T-helper 1 cell treated with Interleukin-12 subunit alpha and Interleukin-12 subunit beta and Interleukin-4 antibody, amounts not matched to agents 30 μg/mL and 1 μg/mL, for 36 hours (primary cell): ENCODE results near the gene SPSB1.

Experiments
- H3K27ac Mint-ChIP-seq: one replicate; pipeline ENCODE4 v1.8.0; 2021; ENCODE audit warnings: mild to moderate bottlenecking, mixed read lengths
- H3K27me3 Mint-ChIP-seq: one replicate; pipeline ENCODE4 v1.8.0; 2021; ENCODE audit warnings: low read depth, mixed read lengths
- H3K36me3 Mint-ChIP-seq: one replicate; pipeline ENCODE4 v1.8.0; 2021; ENCODE audit warnings: low read depth, mixed read lengths
- H3K4me1 Mint-ChIP-seq: one replicate; pipeline ENCODE4 v1.8.0; 2021; ENCODE audit warnings: low read depth, mixed read lengths
- H3K4me3 Mint-ChIP-seq: one replicate; pipeline ENCODE4 v1.8.0; 2021; ENCODE audit warnings: mild to moderate bottlenecking, moderate library complexity, mixed read lengths
- H3K9me3 Mint-ChIP-seq: one replicate; pipeline ENCODE4 v1.8.0; 2021; ENCODE audit warnings: mixed read lengths

SPSB1 gene

DNA sequence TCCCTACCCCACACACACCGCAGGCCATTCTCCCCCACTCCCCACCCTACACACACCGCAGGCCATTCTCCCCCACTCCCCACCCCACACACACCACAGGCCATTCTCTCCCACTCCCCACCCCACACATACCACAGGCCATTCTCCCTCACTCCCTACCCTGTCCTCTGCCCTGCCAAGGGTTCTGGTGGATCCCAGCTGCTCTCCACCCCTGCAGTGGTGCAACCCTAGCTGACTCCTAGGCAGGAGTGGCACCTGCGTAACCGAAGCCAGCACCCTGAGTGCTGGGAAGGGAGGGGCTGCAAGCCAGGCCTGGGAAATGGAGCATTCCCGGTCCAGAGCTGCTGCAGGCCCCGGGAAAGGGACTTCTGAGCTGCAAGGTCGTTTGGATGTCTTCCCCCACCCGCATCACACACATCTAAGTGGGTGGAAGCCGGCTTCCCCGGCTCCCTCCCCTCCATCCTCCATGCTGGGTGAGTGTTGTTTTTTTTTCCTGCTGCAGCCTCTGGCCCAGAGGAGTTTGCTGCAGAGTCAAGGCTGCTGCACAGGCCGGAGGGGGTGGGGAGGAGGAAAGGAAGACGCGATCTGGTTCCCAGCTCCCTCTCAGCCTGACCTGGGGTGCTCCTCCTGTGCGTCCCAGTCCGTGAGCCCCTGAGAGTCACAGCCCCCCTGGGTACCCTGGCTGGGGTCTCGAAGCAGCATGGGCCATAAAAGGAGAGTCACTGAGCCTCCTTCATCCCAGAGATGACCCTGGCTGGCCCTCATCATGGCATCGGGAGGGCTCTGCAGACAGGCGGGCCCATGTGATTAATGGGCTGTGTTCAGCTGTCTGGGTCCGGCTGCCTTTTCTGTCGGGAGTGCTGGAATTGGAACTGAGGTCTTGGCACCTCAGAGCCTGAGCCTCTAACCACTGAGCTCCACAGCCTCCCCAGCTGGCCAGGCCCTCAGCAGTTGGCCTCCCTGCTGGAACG is 42.0 kb upstream of the SPSB1 start:
- H3K9me3 Mint-ChIP-seq, result no peaks in the 10 kb centered on the region
- peaks cover 10% of the 10 kb centered on the region for H3K36me3 Mint-ChIP-seq
- H3K4me1 Mint-ChIP-seq, result peaks cover 10% of the 10 kb centered on the region
- no peaks in the 10 kb centered on the region for H3K27me3 Mint-ChIP-seq
- H3K4me3 Mint-ChIP-seq, result no peak overlapping the region
- no peak overlapping the region for H3K27ac Mint-ChIP-seq

- Mint-ChIP-seq H3K27me3 (no peaks in the 10 kb centered on the region), H3K36me3 (peaks cover 9% of the 10 kb centered on the region), H3K9me3 (no peaks in the 10 kb centered on the region), H3K4me1 (peaks cover 3% of the 10 kb centered on the region), H3K27ac (no peak overlapping the region), H3K4me3 (no peak overlapping the region)
Measured at GRCh38 chr1:9251501-9251900, 41.2 kb upstream of the SPSB1 start.

DNA sequence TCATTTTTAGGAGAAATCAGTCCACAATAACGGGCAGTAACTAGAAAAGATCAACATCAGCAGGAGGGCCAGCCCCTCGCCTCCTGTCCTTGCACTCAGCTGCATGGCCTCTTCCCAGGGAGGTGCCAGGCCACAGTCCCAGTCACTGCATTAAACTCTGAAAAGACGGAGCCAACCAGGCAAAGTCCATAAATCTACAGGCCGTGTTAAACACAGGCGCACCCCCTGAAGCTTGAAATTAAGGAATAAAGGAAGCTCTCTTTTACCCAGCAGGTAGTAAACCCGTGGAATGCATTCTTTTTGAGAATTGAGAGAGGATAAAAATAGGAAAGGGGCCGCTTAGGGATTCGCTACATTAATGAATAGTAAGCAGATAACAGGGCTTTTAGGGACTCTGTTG is 39.7 kb upstream of the SPSB1 start:
- no peak overlapping the region for H3K4me3 Mint-ChIP-seq
- H3K27me3 Mint-ChIP-seq, result no peaks in the 10 kb centered on the region
- H3K9me3 Mint-ChIP-seq, result peaks cover 4% of the 10 kb centered on the region
- H3K36me3 Mint-ChIP-seq, result peaks cover 16% of the 10 kb centered on the region
- no peak overlapping the region for H3K27ac Mint-ChIP-seq
- peaks cover 3% of the 10 kb centered on the region for H3K4me1 Mint-ChIP-seq

GRCh38 chr1:9253453-9254105 is 39.1 kb upstream of the SPSB1 start:
- Mint-ChIP-seq H3K27me3 (no peaks in the 10 kb centered on the region), H3K4me3 (no peak overlapping the region), H3K36me3 (peaks cover 19% of the 10 kb centered on the region), H3K9me3 (peaks cover 10% of the 10 kb centered on the region), H3K27ac (no peak overlapping the region), H3K4me1 (peaks cover 4% of the 10 kb centered on the region)

DNA sequence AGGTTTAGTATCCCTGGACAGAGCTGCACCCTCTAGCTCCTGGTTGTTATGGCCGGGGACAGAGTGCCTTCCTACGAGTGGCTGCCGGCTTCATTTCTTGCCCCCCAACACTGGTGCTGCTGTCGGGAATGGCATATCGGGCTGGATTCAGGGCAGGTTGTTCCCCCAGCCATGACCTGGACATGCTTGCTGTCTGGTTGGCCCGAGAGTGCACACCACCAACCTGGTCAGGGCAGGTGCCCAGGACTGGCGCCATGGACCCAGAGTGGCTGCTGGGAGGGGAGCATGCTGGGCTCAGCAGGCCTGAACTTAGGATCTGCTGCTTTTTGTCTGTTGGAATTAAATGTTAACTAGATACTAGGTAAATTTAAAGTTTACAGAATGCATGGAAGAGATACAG is 36.4 kb upstream of the SPSB1 start:
- Mint-ChIP-seq H3K9me3 (peaks cover 34% of the 10 kb centered on the region), H3K27ac (no peak overlapping the region), H3K36me3 (peaks cover 36% of the 10 kb centered on the region), H3K4me3 (no peak overlapping the region), H3K27me3 (no peaks in the 10 kb centered on the region), H3K4me1 (peaks cover 10% of the 10 kb centered on the region)

DNA sequence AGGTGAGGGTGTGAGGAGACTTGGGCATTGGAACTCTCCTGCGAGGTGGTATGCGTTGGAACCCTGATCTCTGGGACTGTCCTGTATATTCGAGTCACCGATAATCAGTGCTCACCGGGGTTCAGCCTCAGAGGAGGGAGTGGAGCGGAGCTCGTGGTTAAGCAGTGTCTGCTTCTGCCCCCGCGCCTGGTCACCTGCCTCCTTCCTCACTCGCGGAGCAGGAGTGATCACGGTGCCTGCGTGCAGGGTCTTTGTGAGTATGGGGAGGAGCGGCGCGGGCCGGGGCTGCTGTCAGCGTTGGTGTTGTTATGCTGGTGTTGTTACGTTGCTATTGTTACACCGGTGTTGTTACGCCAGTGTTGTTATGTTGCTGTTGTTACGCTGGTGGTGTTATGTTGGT is 34.8 kb upstream of the SPSB1 start:
- peaks cover 34% of the 10 kb centered on the region for H3K9me3 Mint-ChIP-seq
- no peaks in the 10 kb centered on the region for H3K27me3 Mint-ChIP-seq
- H3K4me1 Mint-ChIP-seq, result peaks cover 14% of the 10 kb centered on the region
- H3K36me3 Mint-ChIP-seq, result peaks cover 36% of the 10 kb centered on the region
- no peak overlapping the region for H3K27ac Mint-ChIP-seq
- H3K4me3 Mint-ChIP-seq, result no peak overlapping the region

GRCh38 chr1:9258629-9259028 is 34.1 kb upstream of the SPSB1 start:
- Mint-ChIP-seq H3K27me3 (no peaks in the 10 kb centered on the region), H3K4me3 (no peak overlapping the region), H3K4me1 (peaks cover 14% of the 10 kb centered on the region), H3K36me3 (peaks cover 36% of the 10 kb centered on the region), H3K9me3 (peaks cover 34% of the 10 kb centered on the region), H3K27ac (no peak overlapping the region)

- H3K27me3 Mint-ChIP-seq, result no peaks in the 10 kb centered on the region
- H3K4me3 Mint-ChIP-seq, result no peak overlapping the region
- peak overlapping the region; percentile 62 for H3K27ac Mint-ChIP-seq
- peaks cover 34% of the 10 kb centered on the region for H3K9me3 Mint-ChIP-seq
- peaks cover 14% of the 10 kb centered on the region for H3K4me1 Mint-ChIP-seq
- peaks cover 38% of the 10 kb centered on the region for H3K36me3 Mint-ChIP-seq
Measured at GRCh38 chr1:9260059-9260766, 32.5 kb upstream of the SPSB1 start.

- peaks cover 14% of the 10 kb centered on the region for H3K4me1 Mint-ChIP-seq
- H3K27me3 Mint-ChIP-seq, result no peaks in the 10 kb centered on the region
- H3K4me3 Mint-ChIP-seq, result no peak overlapping the region
- H3K27ac Mint-ChIP-seq, result no peak overlapping the region
- peaks cover 34% of the 10 kb centered on the region for H3K9me3 Mint-ChIP-seq
- peaks cover 39% of the 10 kb centered on the region for H3K36me3 Mint-ChIP-seq
Measured at GRCh38 chr1:9261496-9261895, 31.2 kb upstream of the SPSB1 start.

- Mint-ChIP-seq H3K27ac (no peak overlapping the region), H3K27me3 (no peaks in the 10 kb centered on the region), H3K36me3 (peaks cover 41% of the 10 kb centered on the region), H3K9me3 (peaks cover 34% of the 10 kb centered on the region), H3K4me3 (no peak overlapping the region), H3K4me1 (peaks cover 18% of the 10 kb centered on the region)
Measured at GRCh38 chr1:9262096-9262986, 30.4 kb upstream of the SPSB1 start.

DNA sequence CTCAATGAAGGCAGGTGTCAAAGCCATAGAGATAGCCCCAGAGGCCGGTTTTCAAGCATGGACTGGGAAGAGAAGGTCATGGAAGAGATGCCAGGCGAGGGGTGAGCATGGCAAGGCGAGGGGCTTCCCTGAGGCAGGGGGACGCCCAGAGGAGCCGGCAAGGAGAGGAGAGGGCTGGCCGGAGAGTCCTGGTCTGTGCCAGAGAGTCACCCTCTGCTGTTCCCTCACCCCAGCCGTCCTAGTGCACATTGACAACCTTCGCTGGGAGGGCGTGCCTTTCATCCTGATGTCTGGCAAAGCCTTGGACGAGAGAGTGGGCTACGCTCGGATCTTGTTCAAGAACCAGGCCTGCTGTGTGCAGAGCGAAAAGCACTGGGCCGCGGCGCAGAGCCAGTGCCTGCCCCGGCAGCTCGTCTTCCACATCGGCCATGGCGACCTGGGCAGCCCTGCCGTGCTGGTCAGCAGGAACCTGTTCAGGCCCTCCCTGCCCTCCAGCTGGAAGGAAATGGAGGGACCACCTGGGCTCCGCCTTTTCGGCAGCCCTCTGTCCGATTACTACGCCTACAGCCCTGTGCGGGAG is 29.3 kb upstream of the SPSB1 start:
- H3K27ac Mint-ChIP-seq, result no peak overlapping the region

GRCh38 chr1:9263984-9264872 is 28.5 kb upstream of the SPSB1 start:
- Mint-ChIP-seq H3K4me1 (peaks cover 18% of the 10 kb centered on the region), H3K27me3 (no peaks in the 10 kb centered on the region), H3K4me3 (no peak overlapping the region), H3K36me3 (peaks cover 26% of the 10 kb centered on the region), H3K9me3 (peaks cover 19% of the 10 kb centered on the region), H3K27ac (no peak overlapping the region)

More for the DNA sequence above, 29.3 kb upstream of the SPSB1 start:
- H3K4me3 Mint-ChIP-seq, result no peak overlapping the region
- peaks cover 26% of the 10 kb centered on the region for H3K9me3 Mint-ChIP-seq
- peaks cover 19% of the 10 kb centered on the region for H3K4me1 Mint-ChIP-seq
- H3K36me3 Mint-ChIP-seq, result peaks cover 32% of the 10 kb centered on the region
- no peaks in the 10 kb centered on the region for H3K27me3 Mint-ChIP-seq

DNA sequence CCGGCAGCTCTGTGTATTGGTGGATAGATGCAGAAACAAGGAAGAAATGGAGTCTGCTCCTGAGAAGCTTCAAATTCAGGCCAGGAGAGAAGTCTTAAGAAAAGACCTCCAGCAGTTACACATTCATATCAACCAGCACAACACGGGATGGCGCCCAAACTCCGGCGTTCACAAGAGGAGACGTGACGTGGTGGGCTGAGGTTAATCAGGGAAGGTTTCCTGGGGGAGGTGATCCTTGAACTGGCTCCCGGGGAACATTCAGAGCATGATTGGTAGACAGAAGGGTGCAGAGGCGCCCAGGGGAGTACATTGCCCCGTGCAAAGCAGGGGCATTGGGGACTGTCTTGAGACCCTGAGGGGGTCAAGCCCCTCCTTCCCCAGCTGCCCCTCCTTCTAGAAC is 27.7 kb upstream of the SPSB1 start:
- Mint-ChIP-seq H3K4me1 (peaks cover 16% of the 10 kb centered on the region), H3K36me3 (peaks cover 20% of the 10 kb centered on the region), H3K27me3 (no peaks in the 10 kb centered on the region), H3K9me3 (peaks cover 10% of the 10 kb centered on the region), H3K4me3 (no peak overlapping the region), H3K27ac (no peak overlapping the region)
